ENCODE measurements around the gene ANKRD28.

Gene ANKRD28

DNA sequence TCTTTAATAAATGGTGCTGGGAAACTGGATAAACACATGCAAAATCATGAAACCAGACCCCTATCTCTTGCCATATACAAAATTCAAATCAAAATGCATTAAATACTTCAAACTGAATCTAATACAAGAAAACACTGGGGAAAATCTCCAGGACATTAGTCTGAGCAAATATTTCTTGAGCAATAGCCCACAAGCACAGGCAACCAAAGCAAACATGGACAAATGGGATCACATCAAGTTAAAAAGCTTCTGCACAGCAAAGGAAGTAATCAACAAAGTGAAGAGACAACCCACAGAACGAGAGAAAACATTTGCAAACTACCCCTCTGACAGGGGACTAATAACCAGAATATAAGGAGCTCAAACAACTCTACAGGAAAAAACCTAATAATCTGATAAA, 6.3 kb downstream of the ANKRD28 start:
- H3K79me2 ChIP-seq (ENCODE audit: insufficient read depth, low read length), result peaks cover 99% of the 10 kb centered on the region
- no peak overlapping the region for H2AFZ ChIP-seq (ENCODE audit: low read length)
- no peaks in the 10 kb centered on the region for H3K9me2 ChIP-seq (replicated peaks; ENCODE audit: low read depth, low read length)
- TF ChIP-seq, protein P1, sequence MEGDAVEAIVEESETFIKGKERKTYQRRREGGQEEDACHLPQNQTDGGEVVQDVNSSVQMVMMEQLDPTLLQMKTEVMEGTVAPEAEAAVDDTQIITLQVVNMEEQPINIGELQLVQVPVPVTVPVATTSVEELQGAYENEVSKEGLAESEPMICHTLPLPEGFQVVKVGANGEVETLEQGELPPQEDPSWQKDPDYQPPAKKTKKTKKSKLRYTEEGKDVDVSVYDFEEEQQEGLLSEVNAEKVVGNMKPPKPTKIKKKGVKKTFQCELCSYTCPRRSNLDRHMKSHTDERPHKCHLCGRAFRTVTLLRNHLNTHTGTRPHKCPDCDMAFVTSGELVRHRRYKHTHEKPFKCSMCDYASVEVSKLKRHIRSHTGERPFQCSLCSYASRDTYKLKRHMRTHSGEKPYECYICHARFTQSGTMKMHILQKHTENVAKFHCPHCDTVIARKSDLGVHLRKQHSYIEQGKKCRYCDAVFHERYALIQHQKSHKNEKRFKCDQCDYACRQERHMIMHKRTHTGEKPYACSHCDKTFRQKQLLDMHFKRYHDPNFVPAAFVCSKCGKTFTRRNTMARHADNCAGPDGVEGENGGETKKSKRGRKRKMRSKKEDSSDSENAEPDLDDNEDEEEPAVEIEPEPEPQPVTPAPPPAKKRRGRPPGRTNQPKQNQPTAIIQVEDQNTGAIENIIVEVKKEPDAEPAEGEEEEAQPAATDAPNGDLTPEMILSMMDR (conservative IDR thresholded peaks at IDR 0.05; ENCODE audit: low read length), result no peak
- TF ChIP-seq EZH2phosphoT487 (IDR thresholded peaks at IDR 0.05; ENCODE audit: borderline replicate concordance), result no peak
- peak overlapping the region; percentile 75 for H3K4me3 ChIP-seq (ENCODE audit: low read length, poor library complexity, severe bottlenecking)
- no peaks in the 10 kb centered on the region for H3K9me3 ChIP-seq (ENCODE audit: insufficient read depth, low read depth, low read length)
- peak overlapping the region; percentile 77 for H3K4me2 ChIP-seq (ENCODE audit: low read depth, low read length, poor library complexity, severe bottlenecking)
- H3K27me3 ChIP-seq (ENCODE audit: insufficient read depth, low read length, poor library complexity, severe bottlenecking), result no peaks in the 10 kb centered on the region
- peaks cover 30% of the 10 kb centered on the region for H3K36me3 ChIP-seq (ENCODE audit: insufficient read depth, low read length)
- 0 out of 2 replicates have a peak, but pooled peaks cover 3% of the 10 kb centered on the region for H3F3A ChIP-seq (ENCODE audit: low read depth)
- peaks cover 60% of the 10 kb centered on the region for H3K4me1 ChIP-seq (ENCODE audit: insufficient read depth, low read length, poor library complexity, severe bottlenecking)
- no peak overlapping the region for H3K9ac ChIP-seq (ENCODE audit: low read depth, low read length, poor library complexity, severe bottlenecking)
- peaks cover 98% of the 10 kb centered on the region for H4K20me1 ChIP-seq (ENCODE audit: insufficient read depth, low read length, poor library complexity, severe bottlenecking)

DNA sequence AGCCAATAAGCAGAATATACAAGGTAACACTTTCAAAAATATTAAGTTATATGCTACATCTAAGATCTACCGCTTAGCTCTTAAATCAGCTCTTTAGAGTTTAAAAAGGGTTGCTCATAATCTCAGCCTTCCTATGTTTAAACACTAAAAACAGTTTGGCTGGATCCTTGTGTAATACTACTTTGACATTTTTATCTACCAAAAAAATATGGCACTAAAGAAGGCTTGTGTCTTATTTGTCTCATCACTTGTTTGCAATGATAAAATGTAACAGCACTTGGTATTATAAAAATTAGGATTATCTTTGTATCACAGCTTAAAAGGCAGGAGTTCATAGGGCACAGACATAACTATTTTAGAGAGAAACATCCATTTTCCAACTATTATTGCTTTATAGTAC, 9.8 kb downstream of the ANKRD28 start:
- Histone ChIP-seq H3K4me2 (ENCODE audit: low read depth, low read length, poor library complexity, severe bottlenecking) (peak overlapping the region; percentile 28), H3K4me1 (ENCODE audit: insufficient read depth, low read length, poor library complexity, severe bottlenecking) (peaks cover 57% of the 10 kb centered on the region), H3K36me3 (ENCODE audit: insufficient read depth, low read length) (peaks cover 52% of the 10 kb centered on the region; the same call in 1 of the 2 replicates), H3K9me2 (replicated peaks; ENCODE audit: low read depth, low read length) (no peaks in the 10 kb centered on the region), H3K79me2 (ENCODE audit: insufficient read depth, low read length) (peaks cover 99% of the 10 kb centered on the region), H3K27me3 (ENCODE audit: insufficient read depth, low read length, poor library complexity, severe bottlenecking) (no peaks in the 10 kb centered on the region), H3K4me3 (ENCODE audit: low read length, poor library complexity, severe bottlenecking) (peak overlapping the region; percentile 36), H4K20me1 (ENCODE audit: insufficient read depth, low read length, poor library complexity, severe bottlenecking) (peaks cover 99% of the 10 kb centered on the region), H3K9me3 (ENCODE audit: insufficient read depth, low read depth, low read length) (no peaks in the 10 kb centered on the region), H2AFZ (ENCODE audit: low read length) (no peak overlapping the region), H3K9ac (ENCODE audit: low read depth, low read length, poor library complexity, severe bottlenecking) (no peak overlapping the region), H3F3A (ENCODE audit: low read depth) (no peaks in the 10 kb centered on the region)
- TF ChIP-seq, protein P1 (conservative IDR thresholded peaks at IDR 0.05; ENCODE audit: low read length), result no peak
- no peak for TF ChIP-seq EZH2phosphoT487 (IDR thresholded peaks at IDR 0.05; ENCODE audit: borderline replicate concordance)

DNA sequence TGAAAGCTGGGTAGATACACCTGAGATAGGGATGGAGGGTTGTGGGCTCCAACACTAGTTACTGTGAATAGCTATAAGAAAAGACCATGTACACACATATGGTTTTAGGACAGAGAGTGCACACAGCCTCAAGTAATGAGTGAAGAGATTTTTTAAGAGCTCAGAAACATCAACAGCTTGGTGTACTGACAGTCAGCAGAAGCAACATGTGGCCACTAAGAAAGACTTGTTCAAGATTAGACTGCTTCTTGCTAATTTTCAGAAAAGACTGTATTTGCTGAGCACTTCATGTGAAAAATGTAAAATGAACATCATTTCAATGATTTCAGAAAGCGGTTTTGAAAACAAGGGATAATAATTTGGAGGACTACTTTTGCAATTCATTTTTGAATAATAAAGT, 10.3 kb downstream of the ANKRD28 start:
- Histone ChIP-seq H3K36me3 (ENCODE audit: insufficient read depth, low read length) (peaks cover 56% of the 10 kb centered on the region; the same call in 1 of the 2 replicates), H3K9me3 (ENCODE audit: insufficient read depth, low read depth, low read length) (no peaks in the 10 kb centered on the region), H3K4me2 (ENCODE audit: low read depth, low read length, poor library complexity, severe bottlenecking) (peak overlapping the region; percentile 28), H3K9ac (ENCODE audit: low read depth, low read length, poor library complexity, severe bottlenecking) (no peak overlapping the region), H2AFZ (ENCODE audit: low read length) (no peak overlapping the region), H3F3A (ENCODE audit: low read depth) (no peaks in the 10 kb centered on the region), H3K4me3 (ENCODE audit: low read length, poor library complexity, severe bottlenecking) (peak overlapping the region; percentile 36), H3K4me1 (ENCODE audit: insufficient read depth, low read length, poor library complexity, severe bottlenecking) (peaks cover 60% of the 10 kb centered on the region), H4K20me1 (ENCODE audit: insufficient read depth, low read length, poor library complexity, severe bottlenecking) (peaks cover 98% of the 10 kb centered on the region), H3K9me2 (replicated peaks; ENCODE audit: low read depth, low read length) (no peaks in the 10 kb centered on the region), H3K27me3 (ENCODE audit: insufficient read depth, low read length, poor library complexity, severe bottlenecking) (no peaks in the 10 kb centered on the region), H3K79me2 (ENCODE audit: insufficient read depth, low read length) (peaks cover 99% of the 10 kb centered on the region)
- TF ChIP-seq EZH2phosphoT487 (IDR thresholded peaks at IDR 0.05; ENCODE audit: borderline replicate concordance), result no peak
- TF ChIP-seq, protein P1 (conservative IDR thresholded peaks at IDR 0.05; ENCODE audit: low read length), result no peak
